Activated CD4-positive, alpha-beta T cell treated with anti-CD3 and anti-CD28 coated beads, Interleukin-2, amount 50 U/mL, for 48 hours (primary cell): ENCODE measurements around the gene SYNDIG1.

ENCODE experiments used
- DNase-seq, 2 experiments: peaks; one replicate each; pipeline ENCODE4 v3.0.0-alpha.2; 2020

Gene SYNDIG1

GRCh38 chr20:24448170-24448569 is 21.3 kb upstream of the SYNDIG1 start:
- no peak for DNase-seq

DNA sequence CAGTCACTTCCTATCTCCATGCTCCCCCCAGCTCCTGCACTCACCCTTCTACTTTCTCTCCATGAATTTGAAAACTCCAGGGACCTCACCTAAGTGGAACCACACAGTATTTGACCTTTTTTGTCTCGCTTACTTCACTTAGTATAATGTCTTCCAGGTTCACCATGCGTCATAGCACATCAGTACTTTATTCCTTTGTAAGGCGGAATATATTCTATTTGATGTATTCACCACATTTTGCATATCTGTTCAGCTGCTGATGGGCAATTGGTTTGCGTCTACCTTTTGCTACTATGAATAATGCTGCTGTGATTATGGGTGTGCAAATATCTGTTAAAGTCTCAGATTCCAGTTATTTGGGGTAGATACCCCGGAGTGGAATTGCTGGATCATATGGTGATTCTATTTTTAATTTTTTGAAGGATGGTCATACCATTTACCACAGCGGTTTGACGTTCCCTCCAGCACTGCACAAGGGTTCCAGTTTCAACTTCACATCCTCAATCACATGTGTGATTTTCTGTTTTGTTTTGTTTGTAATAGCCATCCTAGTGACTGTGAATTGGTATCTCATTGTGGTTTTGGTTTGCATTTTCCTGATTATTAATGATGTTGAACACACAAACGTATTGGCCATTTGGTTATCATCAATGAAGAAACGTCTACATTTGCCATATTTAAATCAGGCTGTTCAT is 20.3 kb upstream of the SYNDIG1 start:
- no peak for DNase-seq

GRCh38 chr20:24450177-24450576 is 19.3 kb upstream of the SYNDIG1 start:
- DNase-seq: no peak

DNA sequence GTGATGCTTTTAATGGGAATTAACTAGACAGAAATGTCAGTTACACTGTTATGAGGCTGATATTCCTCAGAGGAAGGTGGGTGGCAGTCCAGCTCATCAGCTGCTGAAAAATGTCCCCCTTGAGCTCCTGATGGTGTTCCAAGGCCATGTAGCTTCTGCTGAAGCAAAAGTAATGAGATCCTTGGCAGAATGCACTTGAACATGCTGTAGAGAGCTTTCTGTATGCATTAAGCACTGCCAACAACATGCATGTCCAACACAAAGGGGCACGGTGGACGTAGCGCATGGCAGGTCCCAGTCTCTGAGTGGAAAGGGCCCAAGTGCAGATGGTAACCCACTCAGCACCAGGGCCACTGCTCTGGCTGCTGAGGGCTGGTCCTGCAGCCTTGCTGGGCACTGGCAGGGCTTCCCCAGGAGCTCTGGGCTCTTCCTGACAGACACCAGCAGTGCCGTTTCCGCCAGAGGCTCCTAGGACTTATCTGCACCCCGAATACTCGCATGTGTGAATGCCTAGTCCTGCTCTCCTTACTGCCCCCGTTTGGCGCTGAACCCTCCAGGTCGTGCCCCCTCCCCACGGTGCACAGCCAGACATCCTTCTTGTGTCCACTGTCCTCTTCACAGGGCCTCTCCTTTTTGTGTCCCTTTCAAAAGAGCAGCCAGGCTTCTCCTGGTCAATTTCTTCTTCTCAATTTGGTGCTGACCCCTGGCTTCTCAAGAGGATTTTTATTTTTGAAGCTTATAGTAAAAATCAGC is 18.6 kb upstream of the SYNDIG1 start:
- no peak for DNase-seq

GRCh38 chr20:24451428-24451827 is 18.0 kb upstream of the SYNDIG1 start:
- no peak for DNase-seq

GRCh38 chr20:24452016-24452415 is 17.4 kb upstream of the SYNDIG1 start:
- DNase-seq: no peak

- DNase-seq: no peak
Measured at GRCh38 chr20:24452498-24453127, 16.8 kb upstream of the SYNDIG1 start.

DNA sequence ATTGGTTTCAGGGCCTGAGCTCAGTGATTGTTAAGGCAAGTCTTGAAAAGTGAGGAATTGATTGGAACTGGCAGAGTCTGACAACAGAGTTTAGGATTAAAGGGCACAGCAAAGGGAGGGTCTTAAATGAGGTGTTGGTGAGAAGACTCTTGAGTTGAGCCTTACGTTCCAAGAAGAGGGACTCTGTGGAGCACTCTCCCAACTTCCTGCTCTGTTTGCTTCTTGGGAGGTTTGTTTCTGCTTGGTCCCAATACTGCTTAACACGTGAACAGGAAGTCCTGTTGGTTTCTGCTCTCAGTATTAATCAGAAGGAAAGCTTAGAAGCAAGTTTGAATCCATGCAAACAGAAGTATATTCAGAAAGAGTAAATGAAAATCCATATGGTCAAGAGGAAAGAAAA is 15.6 kb upstream of the SYNDIG1 start:
- no peak for DNase-seq

GRCh38 chr20:24455081-24455480 is 14.3 kb upstream of the SYNDIG1 start:
- no peak for DNase-seq

DNA sequence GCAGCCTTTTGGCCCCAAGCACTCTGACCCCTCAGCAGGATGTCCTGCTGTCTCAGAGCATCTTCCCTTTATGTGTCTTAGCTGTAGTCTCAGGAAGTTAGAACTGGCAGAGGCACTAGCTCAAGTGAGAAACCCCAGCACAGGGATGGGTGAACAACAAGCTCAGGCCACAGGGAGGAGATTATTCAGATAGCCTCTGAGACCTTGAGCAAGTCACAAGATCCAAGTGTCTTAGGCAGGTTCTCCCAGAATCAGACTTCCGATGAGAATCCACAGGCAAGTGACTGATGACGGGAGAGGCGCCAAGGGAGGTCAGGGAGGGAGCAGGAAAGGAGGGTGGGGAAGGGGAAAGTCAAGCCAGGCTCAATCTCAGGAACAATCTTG is 13.0 kb upstream of the SYNDIG1 start:
- no peak for DNase-seq

DNA sequence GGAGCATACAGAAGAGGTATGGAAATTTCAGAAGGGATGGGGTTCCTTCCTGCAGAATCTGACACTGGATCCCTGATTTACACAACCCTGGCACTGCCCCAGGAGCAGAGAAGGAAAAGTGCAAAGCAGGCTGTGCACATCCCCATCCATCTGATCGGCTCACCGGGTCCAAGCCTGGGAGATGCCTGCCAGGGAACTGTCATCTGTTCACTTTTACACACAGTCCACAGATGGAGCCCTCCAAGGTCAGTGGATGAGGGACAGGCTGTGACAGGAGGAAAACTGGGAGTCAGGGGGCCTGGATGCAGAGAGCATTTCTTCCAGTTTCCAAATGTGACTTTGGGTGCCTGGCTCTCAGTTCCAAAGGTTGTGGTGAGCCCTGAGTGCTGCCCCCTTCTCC is 11.0 kb upstream of the SYNDIG1 start:
- no peak for DNase-seq

DNA sequence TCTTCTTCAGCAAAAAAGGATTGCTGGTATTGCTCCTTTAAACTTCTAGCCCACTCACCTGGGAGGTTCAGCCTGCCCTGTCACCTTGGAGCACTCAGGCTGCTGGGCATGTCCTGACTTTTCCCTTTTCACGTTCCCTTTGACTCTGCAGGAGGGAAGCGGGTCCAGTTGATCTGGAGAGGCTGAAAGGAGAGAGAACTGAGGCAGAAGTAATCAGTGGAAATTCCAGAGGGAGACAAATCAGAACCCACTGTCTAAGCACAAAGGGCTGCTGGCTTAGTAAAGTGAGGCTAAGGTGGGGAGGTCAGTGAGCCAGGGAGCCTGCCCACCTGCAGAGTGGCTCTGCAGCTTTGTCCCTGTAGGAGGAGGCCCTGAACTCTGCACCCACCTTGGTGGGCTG is 9.7 kb upstream of the SYNDIG1 start:
- DNase-seq: no peak

- no peak for DNase-seq
Measured at GRCh38 chr20:24460712-24461111, 8.7 kb upstream of the SYNDIG1 start.

DNA sequence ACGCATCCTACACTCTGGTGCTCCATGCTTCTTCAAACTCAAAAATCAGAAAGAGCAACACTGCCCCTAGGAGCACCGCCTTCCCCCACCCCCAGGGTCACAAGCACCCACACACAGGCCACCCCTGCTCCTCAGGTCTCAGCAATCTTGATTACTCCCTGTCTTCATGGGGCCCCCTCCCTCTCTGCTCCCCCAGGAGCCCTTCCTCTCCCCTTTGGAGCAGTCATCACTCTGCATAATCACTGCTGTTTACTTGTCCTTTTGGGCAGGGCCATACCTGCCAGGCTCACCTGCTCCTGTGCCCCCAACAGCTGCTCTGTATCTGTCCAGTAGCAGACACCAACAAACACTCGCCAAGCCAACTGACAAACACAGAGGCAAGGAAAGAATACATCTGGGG is 7.6 kb upstream of the SYNDIG1 start:
- DNase-seq: no peak

DNA sequence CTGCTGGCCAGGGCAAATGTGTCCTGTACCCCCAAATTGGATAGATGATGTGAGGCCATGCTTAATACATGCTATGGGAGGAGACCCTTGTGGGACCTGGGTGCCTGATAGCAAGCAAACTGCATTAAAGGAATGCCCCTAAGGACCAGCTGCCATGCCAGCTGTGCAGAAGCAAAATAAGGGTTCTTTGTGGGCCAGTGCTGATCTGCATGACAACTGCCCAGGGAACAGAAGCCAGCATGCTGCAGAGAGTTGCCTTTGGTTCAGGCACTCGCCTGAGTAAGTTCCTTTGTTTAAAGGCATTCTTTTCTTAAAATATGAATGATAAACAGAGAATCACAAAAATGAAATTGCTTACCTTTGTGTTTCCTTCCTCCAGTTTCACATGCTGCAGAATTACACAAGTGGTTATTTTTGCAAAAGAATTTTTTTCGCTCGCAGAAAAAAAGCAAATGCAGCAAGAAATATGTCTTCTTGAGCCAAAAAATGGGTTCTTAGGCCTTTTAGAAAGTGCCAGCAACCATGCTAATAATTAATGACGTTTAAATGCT is 6.9 kb upstream of the SYNDIG1 start:
- no peak for DNase-seq

- no peak for DNase-seq
Measured at GRCh38 chr20:24465159-24465558, 4.3 kb upstream of the SYNDIG1 start.

DNA sequence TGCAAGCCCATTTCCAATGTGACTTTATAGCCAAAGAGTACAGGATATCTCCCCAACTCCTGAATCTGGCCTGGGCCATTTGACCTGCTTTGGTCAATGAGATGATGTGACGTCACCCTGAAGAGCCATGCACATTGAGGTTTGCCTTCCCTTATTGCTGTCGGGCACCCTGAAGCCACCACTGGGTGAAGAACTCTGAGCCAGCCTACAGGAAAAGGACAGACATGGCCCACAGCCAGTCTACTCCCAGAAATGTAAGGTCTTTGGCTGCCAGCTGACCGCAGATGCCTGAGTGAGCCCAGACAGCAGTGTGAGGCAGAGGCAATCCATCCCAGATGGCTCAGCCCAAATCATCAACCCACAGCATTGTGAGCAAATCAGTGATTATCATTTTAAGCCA is 3.7 kb upstream of the SYNDIG1 start:
- no peak for DNase-seq

DNA sequence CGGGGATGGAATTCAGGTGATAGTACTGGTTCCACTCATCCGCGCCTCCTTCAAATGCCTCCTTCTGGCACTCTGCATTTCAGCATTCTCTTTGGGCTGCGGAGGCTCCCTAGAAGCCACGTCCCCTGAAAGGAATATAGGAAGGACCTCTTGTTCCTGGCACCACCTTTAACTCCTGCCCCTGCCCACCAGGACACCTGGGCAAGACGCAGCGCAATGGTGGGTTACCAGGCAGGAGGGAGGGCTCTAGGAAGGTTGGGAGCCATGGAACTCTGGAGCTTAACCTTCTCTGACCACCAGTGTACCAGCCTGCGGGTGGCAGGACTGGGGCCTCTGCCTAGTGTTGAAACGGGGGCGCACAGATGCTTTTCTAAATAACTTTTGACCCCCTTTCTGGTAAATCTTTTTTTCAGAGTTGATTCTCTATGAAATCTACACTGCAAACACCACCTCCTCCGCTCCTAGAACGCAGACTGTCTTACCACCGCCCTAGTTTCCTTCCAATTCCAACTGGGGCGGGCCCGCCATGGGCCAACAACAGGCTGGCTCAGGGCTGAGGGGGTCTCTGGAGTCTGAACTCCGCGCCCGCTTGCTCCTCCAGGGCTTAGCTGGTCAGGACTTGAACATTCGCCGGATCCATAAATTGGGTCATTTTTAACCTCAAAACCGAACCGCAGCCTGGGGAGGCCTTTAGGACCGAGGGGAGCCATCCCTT is 871 bp upstream of the SYNDIG1 start:
- DNase-seq: no peak

DNA sequence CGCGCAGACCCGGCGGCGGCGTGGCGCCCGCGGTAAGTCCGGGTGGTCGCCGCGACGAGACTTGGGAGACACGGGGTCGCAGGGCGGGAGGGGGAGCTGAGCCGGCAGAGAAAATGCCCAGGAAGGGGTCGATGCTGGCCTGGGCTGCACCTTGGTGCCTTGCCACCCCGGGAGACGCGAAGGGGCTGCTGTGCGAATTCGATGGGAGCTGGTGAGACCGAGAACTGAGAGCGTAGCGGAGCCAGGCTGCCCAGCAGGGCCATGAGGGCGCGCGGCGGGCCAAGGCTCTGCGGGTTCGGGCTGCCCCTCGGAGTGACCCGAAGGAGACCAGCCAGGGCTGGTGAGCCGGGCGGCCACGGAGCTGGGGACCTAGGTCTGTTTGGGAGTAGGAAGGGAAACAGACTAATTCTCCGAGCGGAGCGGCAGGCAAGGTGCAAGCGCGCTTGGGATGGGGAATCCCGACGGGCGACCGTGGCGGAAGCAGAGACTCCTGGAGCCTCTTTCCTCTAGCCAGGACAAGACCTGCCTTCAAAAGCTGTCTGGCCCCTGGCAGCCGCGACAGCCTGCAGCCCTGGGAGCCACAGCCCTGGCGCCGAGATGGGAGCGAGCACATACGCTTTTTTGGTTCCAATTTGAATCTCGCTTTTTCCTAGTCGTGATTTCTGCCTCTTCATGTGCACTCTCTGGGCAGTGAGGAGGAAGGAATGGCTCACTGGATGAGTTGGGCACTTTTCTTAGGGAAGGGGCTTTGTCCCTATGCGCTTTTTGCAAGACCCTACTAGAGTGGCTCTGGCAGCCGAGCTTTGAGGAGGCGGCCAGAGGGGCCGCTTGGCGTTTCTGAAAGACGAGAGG is 691 bp downstream of the SYNDIG1 start:
- DNase-seq: no peak

- no peak for DNase-seq
Measured at GRCh38 chr20:24470746-24471582, 1.5 kb downstream of the SYNDIG1 start.

DNA sequence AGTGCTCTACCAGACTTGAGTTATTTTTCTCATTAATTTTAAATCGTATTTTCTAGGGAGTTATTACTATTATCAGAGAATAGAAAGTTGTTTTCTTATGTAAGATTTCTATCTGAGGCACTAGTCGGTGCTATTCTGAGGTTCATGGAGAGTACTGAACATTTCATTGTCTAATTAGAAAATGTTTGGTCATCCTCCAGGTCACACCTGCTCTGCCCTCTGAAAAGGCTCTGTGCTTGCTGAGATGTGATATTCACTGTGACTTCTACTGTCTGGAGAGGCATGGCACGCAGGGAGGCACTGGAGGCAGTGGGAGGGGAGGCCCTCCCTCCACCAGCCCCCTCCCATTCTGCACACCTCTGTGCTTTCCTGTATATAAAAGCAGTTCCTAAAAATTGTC is 3.0 kb downstream of the SYNDIG1 start:
- DNase-seq: no peak
